ENCODE data around the gene SAPCD1. TPM values are rescaled to one million over a fixed set of nuclear protein-coding genes. Genes with fewer than 3 reads are reported as not detected.
A peak's percentile ranks its signal among the peaks of the same experiment; 100 is the strongest.

SAPCD1 gene
- total RNA-seq, 1 donor from 2014 or later, result 1.2 TPM

DNA sequence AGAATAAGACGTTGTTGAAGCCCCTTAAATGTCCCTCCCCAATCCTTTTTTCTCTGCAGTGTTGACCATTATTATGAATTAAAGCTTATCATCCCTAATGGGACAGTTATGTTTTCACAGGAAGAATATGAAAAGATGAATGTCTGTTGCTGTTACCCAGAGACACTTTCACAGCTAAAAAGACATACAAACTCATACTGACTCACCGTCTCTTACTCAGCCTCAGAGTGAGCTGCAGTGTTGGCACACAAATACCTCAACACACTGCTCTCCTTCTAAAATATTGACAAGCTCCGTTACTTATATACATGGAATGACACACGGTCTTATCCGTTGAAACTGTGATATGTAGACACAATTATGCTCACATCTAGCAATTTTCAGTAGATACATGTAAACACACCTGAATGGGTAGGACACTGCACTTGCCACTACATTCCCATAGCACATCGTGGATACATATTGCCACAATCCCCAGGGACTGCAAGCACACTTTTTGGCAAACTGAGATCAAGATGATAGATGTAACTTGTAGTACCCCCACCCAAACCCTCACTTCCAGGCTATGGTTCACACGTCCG lies 9.6 kb upstream of the SAPCD1 start:
- Mint-ChIP-seq H3K36me3 (ENCODE audit: low read depth, unreplicated experiment) (no peaks in the 10 kb centered on the region), H3K27me3 (ENCODE audit: low read depth, unreplicated experiment) (no peaks in the 10 kb centered on the region), H3K9me3 (ENCODE audit: unreplicated experiment) (no peaks in the 10 kb centered on the region), H3K4me1 (ENCODE audit: low read depth, unreplicated experiment) (peaks cover 16% of the 10 kb centered on the region), H3K27ac (ENCODE audit: unreplicated experiment) (peak overlapping the region; percentile 84), H3K4me3 (ENCODE audit: unreplicated experiment) (peak overlapping the region; percentile 50)
- no peaks in the 10 kb centered on the region for H3K36me3 ChIP-seq (ENCODE audit: insufficient read depth, low read length)
- DNase-seq (ENCODE audit: low read depth), result peak; percentile 87
- peak; percentile 62 for FAIRE-seq
- H3K27ac ChIP-seq (ENCODE audit: low read depth, low read length), result peak overlapping the region; percentile 42
- H3K27me3 ChIP-seq (ENCODE audit: insufficient read depth, low read length), result no peaks in the 10 kb centered on the region
- H3K9ac ChIP-seq (ENCODE audit: low read length), result peak overlapping the region; percentile 43
- no peak for TF ChIP-seq EZH2 (IDR thresholded peaks at IDR 0.05; ENCODE audit: insufficient read depth, low read length)
- TF ChIP-seq CTCF (IDR thresholded peaks at IDR 0.05; ENCODE audit: insufficient read depth, low read depth, low read length), result no peak
- H3K4me3 ChIP-seq (ENCODE audit: insufficient read depth, low read depth, low read length), result no peak overlapping the region
- no peak overlapping the region for H2AFZ ChIP-seq (ENCODE audit: low read depth, low read length)
- no peaks in the 10 kb centered on the region for H3K9me3 ChIP-seq (ENCODE audit: insufficient read depth, low read depth, low read length)
- H3K4me2 ChIP-seq (ENCODE audit: low read length), result peak overlapping the region; percentile 64
- peaks cover 11% of the 10 kb centered on the region for H3K4me1 ChIP-seq (ENCODE audit: insufficient read depth, low read length)
- H4K20me1 ChIP-seq (ENCODE audit: insufficient read depth, low read length), result no peaks in the 10 kb centered on the region
- no peaks in the 10 kb centered on the region for H3K79me2 ChIP-seq (ENCODE audit: insufficient read depth, low read length)

DNA sequence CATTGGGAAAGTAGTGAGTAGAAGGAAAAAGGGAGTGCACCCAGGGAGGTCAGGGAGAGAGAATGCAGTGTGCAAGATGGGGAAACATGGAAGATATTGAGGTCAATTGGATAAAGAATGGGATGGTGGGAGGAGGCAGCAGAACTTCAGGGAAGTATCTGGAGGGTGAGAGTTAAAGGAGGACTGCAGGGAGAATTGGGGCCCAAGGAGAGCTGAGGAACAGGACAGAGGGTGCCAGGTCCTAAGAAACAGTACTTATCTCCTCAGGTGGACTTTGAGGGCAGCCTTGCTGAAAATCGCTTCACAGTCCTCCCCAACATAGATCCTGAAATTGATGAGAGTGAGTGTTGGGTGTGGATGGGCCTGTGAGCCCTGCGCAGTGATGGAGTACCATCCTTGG lies 4.2 kb upstream of the SAPCD1 start:
- Histone ChIP-seq H3K79me2 (ENCODE audit: insufficient read depth, low read length) (no peaks in the 10 kb centered on the region), H3K36me3 (ENCODE audit: insufficient read depth, low read length) (no peaks in the 10 kb centered on the region), H3K27ac (ENCODE audit: low read depth, low read length) (no peak overlapping the region), H3K4me1 (ENCODE audit: insufficient read depth, low read length) (peaks cover under 1% of the 10 kb centered on the region), H3K27me3 (ENCODE audit: insufficient read depth, low read length) (no peaks in the 10 kb centered on the region), H2AFZ (ENCODE audit: low read depth, low read length) (no peak overlapping the region), H4K20me1 (ENCODE audit: insufficient read depth, low read length) (no peaks in the 10 kb centered on the region), H3K9me3 (ENCODE audit: insufficient read depth, low read depth, low read length) (no peaks in the 10 kb centered on the region), H3K9ac (ENCODE audit: low read length) (no peak overlapping the region), H3K4me2 (ENCODE audit: low read length) (no peak overlapping the region), H3K4me3 (ENCODE audit: insufficient read depth, low read depth, low read length) (no peak overlapping the region)
- no peak for FAIRE-seq
- Mint-ChIP-seq H3K9me3 (ENCODE audit: unreplicated experiment) (peaks cover 3% of the 10 kb centered on the region), H3K27ac (ENCODE audit: unreplicated experiment) (no peak overlapping the region), H3K4me1 (ENCODE audit: low read depth, unreplicated experiment) (peaks cover 2% of the 10 kb centered on the region), H3K36me3 (ENCODE audit: low read depth, unreplicated experiment) (peaks cover 19% of the 10 kb centered on the region), H3K27me3 (ENCODE audit: low read depth, unreplicated experiment) (peaks cover 6% of the 10 kb centered on the region), H3K4me3 (ENCODE audit: unreplicated experiment) (no peak overlapping the region)
- TF ChIP-seq EZH2 (IDR thresholded peaks at IDR 0.05; ENCODE audit: insufficient read depth, low read length) (no peak), CTCF (IDR thresholded peaks at IDR 0.05; ENCODE audit: insufficient read depth, low read depth, low read length) (no peak)
- DNase-seq (ENCODE audit: low read depth), result no peak

- Histone ChIP-seq H4K20me1 (ENCODE audit: insufficient read depth, low read length) (no peaks in the 10 kb centered on the region), H3K36me3 (ENCODE audit: insufficient read depth, low read length) (no peaks in the 10 kb centered on the region), H3K4me1 (ENCODE audit: insufficient read depth, low read length) (peaks cover 4% of the 10 kb centered on the region), H2AFZ (ENCODE audit: low read depth, low read length) (no peak overlapping the region), H3K4me2 (ENCODE audit: low read length) (no peak overlapping the region), H3K27me3 (ENCODE audit: insufficient read depth, low read length) (no peaks in the 10 kb centered on the region), H3K9ac (ENCODE audit: low read length) (no peak overlapping the region), H3K79me2 (ENCODE audit: insufficient read depth, low read length) (no peaks in the 10 kb centered on the region), H3K4me3 (ENCODE audit: insufficient read depth, low read depth, low read length) (no peak overlapping the region), H3K27ac (ENCODE audit: low read depth, low read length) (no peak overlapping the region), H3K9me3 (ENCODE audit: insufficient read depth, low read depth, low read length) (no peaks in the 10 kb centered on the region)
- TF ChIP-seq EZH2 (IDR thresholded peaks at IDR 0.05; ENCODE audit: insufficient read depth, low read length), result no peak
- TF ChIP-seq CTCF (IDR thresholded peaks at IDR 0.05; ENCODE audit: insufficient read depth, low read depth, low read length), result no peak
- H3K4me1 Mint-ChIP-seq (ENCODE audit: low read depth, unreplicated experiment), result peaks cover 6% of the 10 kb centered on the region
- no peak for FAIRE-seq
- no peak for DNase-seq (ENCODE audit: low read depth)
- H3K4me3 Mint-ChIP-seq (ENCODE audit: unreplicated experiment), result no peak overlapping the region
- H3K27me3 Mint-ChIP-seq (ENCODE audit: low read depth, unreplicated experiment), result peaks cover 6% of the 10 kb centered on the region
- no peak overlapping the region for H3K27ac Mint-ChIP-seq (ENCODE audit: unreplicated experiment)
- H3K36me3 Mint-ChIP-seq (ENCODE audit: low read depth, unreplicated experiment), result peaks cover 22% of the 10 kb centered on the region
- peaks cover 3% of the 10 kb centered on the region for H3K9me3 Mint-ChIP-seq (ENCODE audit: unreplicated experiment)
Observed at GRCh38 chr6:31760790-31761189, 1.7 kb upstream of the SAPCD1 start.

All from astrocyte (in vitro differentiated cells and primary cell).